ENCODE data around the gene WNT11. TPM values are rescaled to one million over a fixed set of nuclear protein-coding genes. Genes with fewer than 3 reads are reported as not detected.

The WNT11 gene
- total and polyA plus RNA-seq, 2 of the 13 experiments (the other 11 are each of a cell fraction or from before 2014, with no cell fraction given) = 0.34 to 0.66 TPM

GRCh38 chr11:76177250-76177686 is 29.0 kb downstream of the WNT11 start (continued):
- TF ChIP-seq, protein P1, sequence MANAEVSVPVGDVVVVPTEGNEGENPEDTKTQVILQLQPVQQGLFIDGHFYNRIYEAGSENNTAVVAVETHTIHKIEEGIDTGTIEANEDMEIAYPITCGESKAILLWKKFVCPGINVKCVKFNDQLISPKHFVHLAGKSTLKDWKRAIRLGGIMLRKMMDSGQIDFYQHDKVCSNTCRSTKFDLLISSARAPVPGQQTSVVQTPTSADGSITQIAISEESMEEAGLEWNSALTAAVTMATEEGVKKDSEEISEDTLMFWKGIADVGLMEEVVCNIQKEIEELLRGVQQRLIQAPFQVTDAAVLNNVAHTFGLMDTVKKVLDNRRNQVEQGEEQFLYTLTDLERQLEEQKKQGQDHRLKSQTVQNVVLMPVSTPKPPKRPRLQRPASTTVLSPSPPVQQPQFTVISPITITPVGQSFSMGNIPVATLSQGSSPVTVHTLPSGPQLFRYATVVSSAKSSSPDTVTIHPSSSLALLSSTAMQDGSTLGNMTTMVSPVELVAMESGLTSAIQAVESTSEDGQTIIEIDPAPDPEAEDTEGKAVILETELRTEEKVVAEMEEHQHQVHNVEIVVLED (CRISPR knock-in tag; IDR thresholded peaks at IDR 0.05; ENCODE audit: borderline replicate concordance) = no peak
- no peak for TF ChIP-seq ZNF335 (CRISPR knock-in tag; IDR thresholded peaks at IDR 0.05)
- TF ChIP-seq HMGA1 (CRISPR knock-in tag; conservative IDR thresholded peaks at IDR 0.05) = no peak
- peak; percentile 81 for TF ChIP-seq SALL1 (CRISPR knock-in tag; IDR thresholded peaks at IDR 0.05)
- TF ChIP-seq, protein P2, sequence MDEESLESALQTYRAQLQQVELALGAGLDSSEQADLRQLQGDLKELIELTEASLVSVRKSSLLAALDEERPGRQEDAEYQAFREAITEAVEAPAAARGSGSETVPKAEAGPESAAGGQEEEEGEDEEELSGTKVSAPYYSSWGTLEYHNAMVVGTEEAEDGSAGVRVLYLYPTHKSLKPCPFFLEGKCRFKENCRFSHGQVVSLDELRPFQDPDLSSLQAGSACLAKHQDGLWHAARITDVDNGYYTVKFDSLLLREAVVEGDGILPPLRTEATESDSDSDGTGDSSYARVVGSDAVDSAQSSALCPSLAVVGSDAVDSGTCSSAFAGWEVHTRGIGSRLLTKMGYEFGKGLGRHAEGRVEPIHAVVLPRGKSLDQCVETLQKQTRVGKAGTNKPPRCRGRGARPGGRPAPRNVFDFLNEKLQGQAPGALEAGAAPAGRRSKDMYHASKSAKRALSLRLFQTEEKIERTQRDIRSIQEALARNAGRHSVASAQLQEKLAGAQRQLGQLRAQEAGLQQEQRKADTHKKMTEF (CRISPR knock-in tag; IDR thresholded peaks at IDR 0.05) = no peak
- no peak for TF ChIP-seq SOX13 (IDR thresholded peaks at IDR 0.05)
- 0 out of 4 replicates have a peak, but pooled peaks of 1 of the 2 experiments have one; percentile 35 for TF ChIP-seq SOX13 (CRISPR knock-in tag; conservative IDR thresholded peaks at IDR 0.05 in 1 of 2, IDR thresholded peaks at IDR 0.05 in 1 of 2)
- TF ChIP-seq, protein P3, sequence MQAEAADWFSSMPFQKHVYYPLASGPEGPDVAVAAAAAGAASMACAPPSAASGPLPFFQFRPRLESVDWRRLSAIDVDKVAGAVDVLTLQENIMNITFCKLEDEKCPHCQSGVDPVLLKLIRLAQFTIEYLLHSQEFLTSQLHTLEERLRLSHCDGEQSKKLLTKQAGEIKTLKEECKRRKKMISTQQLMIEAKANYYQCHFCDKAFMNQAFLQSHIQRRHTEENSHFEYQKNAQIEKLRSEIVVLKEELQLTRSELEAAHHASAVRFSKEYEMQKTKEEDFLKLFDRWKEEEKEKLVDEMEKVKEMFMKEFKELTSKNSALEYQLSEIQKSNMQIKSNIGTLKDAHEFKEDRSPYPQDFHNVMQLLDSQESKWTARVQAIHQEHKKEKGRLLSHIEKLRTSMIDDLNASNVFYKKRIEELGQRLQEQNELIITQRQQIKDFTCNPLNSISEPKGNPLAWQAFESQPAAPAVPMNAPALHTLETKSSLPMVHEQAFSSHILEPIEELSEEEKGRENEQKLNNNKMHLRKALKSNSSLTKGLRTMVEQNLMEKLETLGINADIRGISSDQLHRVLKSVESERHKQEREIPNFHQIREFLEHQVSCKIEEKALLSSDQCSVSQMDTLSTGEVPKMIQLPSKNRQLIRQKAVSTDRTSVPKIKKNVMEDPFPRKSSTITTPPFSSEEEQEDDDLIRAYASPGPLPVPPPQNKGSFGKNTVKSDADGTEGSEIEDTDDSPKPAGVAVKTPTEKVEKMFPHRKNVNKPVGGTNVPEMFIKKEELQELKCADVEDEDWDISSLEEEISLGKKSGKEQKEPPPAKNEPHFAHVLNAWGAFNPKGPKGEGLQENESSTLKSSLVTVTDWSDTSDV (CRISPR knock-in tag; IDR thresholded peaks at IDR 0.05) = no peak
- no peak for TF ChIP-seq KLF13 (CRISPR knock-in tag; IDR thresholded peaks at IDR 0.05)
- TF ChIP-seq, protein P4, sequence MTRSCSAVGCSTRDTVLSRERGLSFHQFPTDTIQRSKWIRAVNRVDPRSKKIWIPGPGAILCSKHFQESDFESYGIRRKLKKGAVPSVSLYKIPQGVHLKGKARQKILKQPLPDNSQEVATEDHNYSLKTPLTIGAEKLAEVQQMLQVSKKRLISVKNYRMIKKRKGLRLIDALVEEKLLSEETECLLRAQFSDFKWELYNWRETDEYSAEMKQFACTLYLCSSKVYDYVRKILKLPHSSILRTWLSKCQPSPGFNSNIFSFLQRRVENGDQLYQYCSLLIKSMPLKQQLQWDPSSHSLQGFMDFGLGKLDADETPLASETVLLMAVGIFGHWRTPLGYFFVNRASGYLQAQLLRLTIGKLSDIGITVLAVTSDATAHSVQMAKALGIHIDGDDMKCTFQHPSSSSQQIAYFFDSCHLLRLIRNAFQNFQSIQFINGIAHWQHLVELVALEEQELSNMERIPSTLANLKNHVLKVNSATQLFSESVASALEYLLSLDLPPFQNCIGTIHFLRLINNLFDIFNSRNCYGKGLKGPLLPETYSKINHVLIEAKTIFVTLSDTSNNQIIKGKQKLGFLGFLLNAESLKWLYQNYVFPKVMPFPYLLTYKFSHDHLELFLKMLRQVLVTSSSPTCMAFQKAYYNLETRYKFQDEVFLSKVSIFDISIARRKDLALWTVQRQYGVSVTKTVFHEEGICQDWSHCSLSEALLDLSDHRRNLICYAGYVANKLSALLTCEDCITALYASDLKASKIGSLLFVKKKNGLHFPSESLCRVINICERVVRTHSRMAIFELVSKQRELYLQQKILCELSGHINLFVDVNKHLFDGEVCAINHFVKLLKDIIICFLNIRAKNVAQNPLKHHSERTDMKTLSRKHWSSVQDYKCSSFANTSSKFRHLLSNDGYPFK (CRISPR knock-in tag; IDR thresholded peaks at IDR 0.05; ENCODE audit: borderline replicate concordance) = no peak
- TF ChIP-seq ZNF430 (CRISPR knock-in tag; IDR thresholded peaks at IDR 0.05) = no peak
- TF ChIP-seq ZKSCAN1 (IDR thresholded peaks at IDR 0.05; ENCODE audit: low read length) = no peak
- no peak for TF ChIP-seq MTF2 (CRISPR knock-in tag; IDR thresholded peaks at IDR 0.05; ENCODE audit: borderline replicate concordance)
- TF ChIP-seq ZFP62 (CRISPR knock-in tag; IDR thresholded peaks at IDR 0.05) = no peak
- 0 out of 2 replicates have a peak, but pooled peaks have one; percentile 36 for TF ChIP-seq ESRRA (CRISPR knock-in tag; IDR thresholded peaks at IDR 0.05; ENCODE audit: low read depth)
- no peak for TF ChIP-seq CAMTA2 (CRISPR knock-in tag; IDR thresholded peaks at IDR 0.05; ENCODE audit: borderline replicate concordance)
- 0 out of 2 replicates have a peak, but pooled peaks have one; percentile 28 for TF ChIP-seq ZHX1 (CRISPR knock-in tag; IDR thresholded peaks at IDR 0.05; ENCODE audit: low read depth)
- no peak for TF ChIP-seq ZNF720 (CRISPR knock-in tag; IDR thresholded peaks at IDR 0.05)
- TF ChIP-seq SP5 (CRISPR knock-in tag; IDR thresholded peaks at IDR 0.05; ENCODE audit: borderline replicate concordance, low read depth) = peak; percentile 45; the same call in 1 of the 2 replicates
